SKM-1 (cell line): ENCODE data around the gene TMEM62.
"Not testable (repeated sequence)": the region's sequence is repeated elsewhere in the genome, so short reads cannot be mapped to it uniquely, and the experiment has no call there.

Source experiments
- DNase-seq: peaks from one replicate; lab custom pipeline; 2025; ENCODE audit not compliant: unreplicated experiment; lab: John Stamatoyannopoulos, UW

TMEM62 gene

GRCh38 chr15:43121863-43122262 lies 11.5 kb upstream of the TMEM62 start:
- DNase-seq = no peak

- DNase-seq = no peak
Observed at GRCh38 chr15:43125100-43125661, 8.2 kb upstream of the TMEM62 start.

GRCh38 chr15:43126356-43126755 lies 7.0 kb upstream of the TMEM62 start:
- DNase-seq = no peak

- DNase-seq = no peak
Observed at GRCh38 chr15:43127752-43128151, 5.6 kb upstream of the TMEM62 start.

- DNase-seq = not testable (repeated sequence)
Observed at GRCh38 chr15:43128174-43128979, 5.0 kb upstream of the TMEM62 start.

GRCh38 chr15:43128980-43129335 lies 4.4 kb upstream of the TMEM62 start:
- no peak for DNase-seq

- no peak for DNase-seq
Observed at GRCh38 chr15:43132830-43133429, 456 bp upstream of the TMEM62 start.

- no peak for DNase-seq
Observed at GRCh38 chr15:43134157-43134635, 810 bp downstream of the TMEM62 start.

- DNase-seq = no peak
Observed at GRCh38 chr15:43135351-43135750, 2.0 kb downstream of the TMEM62 start.

GRCh38 chr15:43143203-43143941 lies 10.0 kb downstream of the TMEM62 start:
- no peak for DNase-seq

GRCh38 chr15:43144512-43144911 lies 11.1 kb downstream of the TMEM62 start:
- DNase-seq = no peak

- no peak for DNase-seq
Observed at GRCh38 chr15:43146184-43146583, 12.8 kb downstream of the TMEM62 start.

- DNase-seq = no peak
Observed at GRCh38 chr15:43150191-43150929, 17.0 kb downstream of the TMEM62 start.

GRCh38 chr15:43151688-43152087 lies 18.3 kb downstream of the TMEM62 start:
- DNase-seq = no peak

- DNase-seq = no peak
Observed at GRCh38 chr15:43153269-43153668, 19.9 kb downstream of the TMEM62 start.

GRCh38 chr15:43165801-43166325 lies 32.5 kb downstream of the TMEM62 start:
- DNase-seq = no peak

- DNase-seq = not testable (repeated sequence)
Observed at GRCh38 chr15:43167261-43167660, 33.9 kb downstream of the TMEM62 start.

- no peak for DNase-seq
Observed at GRCh38 chr15:43168192-43169107, 35.1 kb downstream of the TMEM62 start.

- no peak for DNase-seq
Observed at GRCh38 chr15:43169888-43170287, 36.5 kb downstream of the TMEM62 start.
